Tibial nerve (tissue), 3 donors: ENCODE measurements around the gene KIF17.

ENCODE experiments used
- POLR2A ChIP-seq, 2 donors: fragments of 450-650 bp; IDR thresholded peaks; one replicate each; pipeline ENCODE4 v1.6.1; 2017; ENCODE audit warnings: antibody characterized with exemption in 2 of 2, mild to moderate bottlenecking in 2 of 2, moderate library complexity in 2 of 2
- TF ChIP-seq, protein P1 (sequence below), 5 experiments: fragments of 200-600 bp in 3 of 5; fragments of 450-650 bp in 2 of 5; sonication (generic) in 3 of 5; IDR thresholded peaks; one replicate each; pipeline ENCODE4 v1.5.1; 2016 to 2019; ENCODE audit warnings: antibody characterized with exemption in 5 of 5, mild to moderate bottlenecking in 3 of 5, moderate library complexity in 2 of 5

DNA sequence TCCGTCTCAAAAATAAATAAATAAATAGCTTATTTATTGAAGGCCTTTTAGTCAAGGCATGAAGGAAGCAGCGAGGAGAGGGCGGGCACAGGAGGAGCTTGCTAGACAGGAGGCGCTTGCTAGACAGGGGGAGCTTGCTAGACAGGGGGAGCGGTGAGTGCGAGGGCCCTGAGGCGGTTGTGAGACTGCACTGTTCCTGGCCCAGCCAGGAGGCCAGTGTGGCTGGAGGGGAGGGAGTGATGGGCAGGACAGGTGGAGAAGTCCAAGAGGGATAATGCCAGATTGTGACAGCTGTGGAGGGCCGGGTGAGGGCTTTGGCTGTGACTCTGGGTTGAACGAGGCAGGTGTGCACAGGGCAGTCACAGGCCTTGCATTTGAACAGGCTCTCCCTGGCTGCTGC lies 18.2 kb downstream of the KIF17 start:
- TF ChIP-seq, protein P1, sequence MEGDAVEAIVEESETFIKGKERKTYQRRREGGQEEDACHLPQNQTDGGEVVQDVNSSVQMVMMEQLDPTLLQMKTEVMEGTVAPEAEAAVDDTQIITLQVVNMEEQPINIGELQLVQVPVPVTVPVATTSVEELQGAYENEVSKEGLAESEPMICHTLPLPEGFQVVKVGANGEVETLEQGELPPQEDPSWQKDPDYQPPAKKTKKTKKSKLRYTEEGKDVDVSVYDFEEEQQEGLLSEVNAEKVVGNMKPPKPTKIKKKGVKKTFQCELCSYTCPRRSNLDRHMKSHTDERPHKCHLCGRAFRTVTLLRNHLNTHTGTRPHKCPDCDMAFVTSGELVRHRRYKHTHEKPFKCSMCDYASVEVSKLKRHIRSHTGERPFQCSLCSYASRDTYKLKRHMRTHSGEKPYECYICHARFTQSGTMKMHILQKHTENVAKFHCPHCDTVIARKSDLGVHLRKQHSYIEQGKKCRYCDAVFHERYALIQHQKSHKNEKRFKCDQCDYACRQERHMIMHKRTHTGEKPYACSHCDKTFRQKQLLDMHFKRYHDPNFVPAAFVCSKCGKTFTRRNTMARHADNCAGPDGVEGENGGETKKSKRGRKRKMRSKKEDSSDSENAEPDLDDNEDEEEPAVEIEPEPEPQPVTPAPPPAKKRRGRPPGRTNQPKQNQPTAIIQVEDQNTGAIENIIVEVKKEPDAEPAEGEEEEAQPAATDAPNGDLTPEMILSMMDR (IDR thresholded peaks at IDR 0.05): no peak
- no peak for TF ChIP-seq POLR2A (IDR thresholded peaks at IDR 0.05)
